Measurements from ENCODE around the gene ZNF592.

- no peak for TF ChIP-seq POLR2A (IDR thresholded peaks at IDR 0.05)
- no peak for TF ChIP-seq CTCF (IDR thresholded peaks at IDR 0.05)
Observed at GRCh38 chr15:84824260-84825007, 76.0 kb downstream of the ZNF592 start.
